Heart left ventricle (tissue), 13 donors: ENCODE data around the gene CXCR6.

Experiments used
- CTCF ChIP-seq, 12 donors: fragments of 200-600 bp; sonication (generic) in 4 of 12; IDR thresholded peaks; one replicate each; pipeline versions ENCODE4 v1.5.0 to v1.8.0; 2018 to 2022; ENCODE audit warnings: antibody characterized with exemption in 12 of 12, mild to moderate bottlenecking in 5 of 12
- POLR2A ChIP-seq, 2 donors: fragments of 450-650 bp; IDR thresholded peaks; one replicate each; pipeline ENCODE4 v1.6.1; 2017; ENCODE audit warnings: antibody characterized with exemption in 2 of 2, mild to moderate bottlenecking in 2 of 2, moderate library complexity in 2 of 2
- donor health status: ischemic (EF 13 %, LVEDD 7.1; RV severe dilation, severe dysfunction).
- donor health status: DM: no; HTN: yes; CAD: no.
- donor health status: DM: no; HTN: no; CAD: no.
- donor health status: ischemic (EF 25% LVEDD 6.9; RV normal size, moderate dysfunction).
- donor health status: ischemic (EF 25% LVEDD 5.7; RV mildly dilated, moderate dysfunction).
- donor health status: ischemic (EF 35%, LVEDD 5.7; RV mildly dilated, moderate dysfunction).
- donor health status: nonischemic (EF 11% LVEDD 7.7; RV severe dilation, severe dysfunction).
- donor health status: DM: yes; HTN: yes; CAD: no.
- donor health status: PGD.
- donor health status: ischemic (EF 29% LVEDD 5.4; RV normal size, mild dysfunction).
- donor health status: nonischemic (EF 23%, LVEDD 6.1; RV moderate dilation, normal function).

DNA sequence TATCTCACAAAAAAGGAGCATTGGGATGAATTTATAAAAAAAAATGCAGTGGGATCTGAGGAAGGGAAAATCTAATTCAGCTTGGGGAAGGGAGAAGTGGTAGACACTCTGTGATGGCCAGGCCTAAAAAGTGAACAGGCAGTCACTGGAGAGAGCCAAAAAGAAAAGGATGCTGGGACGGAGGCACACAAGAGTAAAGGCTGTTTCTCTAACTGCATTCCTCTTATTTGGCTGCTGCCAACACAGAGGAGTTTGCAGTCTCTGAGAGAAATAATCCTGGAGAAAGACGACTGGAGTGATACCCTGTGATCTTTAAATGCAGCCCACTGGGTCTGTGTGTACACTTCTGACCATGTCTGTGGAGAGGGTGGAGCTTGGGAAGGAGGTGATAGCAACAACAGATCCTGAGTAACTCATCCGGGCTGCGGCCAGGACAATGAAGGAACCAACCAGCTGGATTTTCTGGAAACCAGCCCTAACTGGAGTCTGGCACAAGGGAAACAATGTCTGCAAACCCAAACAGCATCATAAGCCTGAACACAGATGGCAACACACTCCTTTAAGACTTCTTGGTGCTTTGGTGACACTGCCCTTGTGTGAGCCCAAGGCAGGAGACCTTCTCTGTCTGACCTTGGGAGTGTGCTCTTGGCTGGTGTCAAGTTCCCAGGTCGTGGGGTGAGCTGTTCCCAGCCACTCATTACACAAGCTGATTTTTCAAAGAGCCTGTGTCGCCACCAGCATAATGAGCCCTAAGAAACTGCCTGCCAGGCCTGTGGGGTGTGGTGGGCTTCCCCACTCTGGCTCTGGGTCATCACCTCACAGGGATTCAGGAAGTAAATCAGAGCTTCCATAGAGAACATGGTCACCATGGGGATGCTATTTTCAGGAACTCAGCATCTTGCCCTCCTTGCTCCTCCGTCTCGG lies 44.4 kb downstream of the CXCR6 start:
- TF ChIP-seq CTCF (IDR thresholded peaks at IDR 0.05) (no peak), POLR2A (IDR thresholded peaks at IDR 0.05) (no peak)
